ENCODE measurements around the gene SLC9A8.
A peak's percentile ranks its signal among the peaks of the same experiment; 100 is the strongest.

Gene SLC9A8

DNA sequence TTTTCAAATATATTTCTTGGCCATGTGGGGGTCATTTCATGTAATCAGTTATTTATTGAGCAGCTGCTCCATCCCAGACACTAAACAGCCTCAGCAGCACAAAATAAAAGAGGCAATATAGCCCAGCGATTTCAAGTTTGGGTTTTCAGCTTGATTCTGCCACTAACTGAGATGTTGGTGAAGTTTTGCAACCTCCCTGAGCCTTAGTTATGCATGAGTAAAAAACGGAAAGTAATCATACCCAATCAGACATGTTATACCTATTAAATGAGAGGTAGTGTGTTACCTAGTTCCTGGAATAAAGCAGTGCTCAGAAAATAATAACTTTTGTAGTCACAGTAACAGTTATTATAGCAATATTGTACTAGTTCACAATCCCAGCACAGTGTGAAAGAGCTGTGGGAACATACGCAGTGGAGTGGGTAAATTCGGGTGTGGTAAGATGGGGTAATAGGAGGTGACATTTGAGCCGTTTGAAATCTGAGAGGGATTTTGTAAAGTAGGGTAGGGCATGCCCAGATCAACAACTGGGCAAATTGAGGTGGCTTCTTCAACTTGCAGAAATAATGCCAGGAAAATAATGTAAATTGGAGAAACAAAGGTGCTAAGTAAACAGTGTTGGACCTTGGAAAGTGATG lies 1.5 kb downstream of the SLC9A8 start:
- DNase-seq: no peak

DNA sequence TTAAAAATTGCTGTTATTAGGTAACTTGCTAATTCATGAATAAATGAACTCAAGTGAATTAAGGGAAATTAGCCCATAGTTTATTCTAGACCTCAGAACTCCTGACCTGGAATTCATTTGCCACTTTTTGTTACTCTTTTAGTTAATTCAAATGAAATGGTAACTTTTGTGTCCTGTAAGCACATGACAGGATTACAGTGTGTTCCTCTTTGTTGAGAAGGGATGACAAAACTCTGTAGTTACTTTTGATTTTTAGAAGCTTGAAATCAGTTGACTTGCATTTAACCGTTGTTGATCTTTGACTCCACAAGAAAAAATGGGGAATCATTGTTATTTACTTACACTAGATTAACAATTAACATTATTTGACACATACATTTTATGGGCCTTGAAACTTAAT lies 6.2 kb downstream of the SLC9A8 start:
- DNase-seq: no peak

- DNase-seq: no peak
Observed at GRCh38 chr20:49819702-49820101, 7.1 kb downstream of the SLC9A8 start.

DNA sequence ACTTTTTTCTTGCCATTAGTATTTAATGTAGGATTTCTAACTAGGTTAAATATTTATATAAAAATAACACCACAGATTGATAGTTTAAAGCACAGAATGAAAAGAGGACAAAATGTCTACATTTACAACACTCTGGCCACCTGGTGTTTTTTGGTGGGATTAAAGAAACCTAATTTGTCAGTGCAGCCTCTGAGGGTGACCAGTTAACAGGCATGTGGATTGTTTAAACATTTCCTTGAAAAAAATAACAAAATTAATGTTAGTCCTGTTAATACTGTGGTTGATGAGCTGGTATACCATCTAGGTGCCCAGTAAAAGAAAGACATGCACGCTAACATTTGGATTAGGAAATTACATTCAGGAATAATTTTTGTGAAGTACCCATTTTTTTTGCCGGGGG lies 8.8 kb downstream of the SLC9A8 start:
- DNase-seq: no peak

DNA sequence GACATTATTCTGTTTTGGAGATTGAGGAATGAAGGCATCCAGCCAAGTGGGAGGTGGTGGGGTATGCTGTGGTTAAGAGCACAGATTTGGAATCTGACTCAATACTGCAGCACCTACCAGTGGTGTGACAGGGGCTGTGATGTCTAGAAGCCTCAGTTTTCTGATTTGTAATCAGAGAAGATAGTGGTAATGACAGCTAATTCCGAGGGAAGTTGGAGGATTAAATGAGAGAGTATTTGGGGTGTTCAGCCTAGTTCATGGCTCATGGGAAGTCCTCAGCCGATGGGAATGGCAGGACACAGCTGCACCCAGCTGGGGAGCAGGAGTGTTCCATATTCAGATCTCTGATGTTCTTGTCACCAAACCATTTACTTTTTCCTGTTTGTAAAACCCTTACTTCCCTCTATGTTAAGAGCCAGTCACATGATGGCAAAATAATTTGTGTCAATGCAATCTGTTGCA lies 9.3 kb downstream of the SLC9A8 start:
- no peak for DNase-seq

GRCh38 chr20:49823152-49823847 lies 10.7 kb downstream of the SLC9A8 start:
- no peak for DNase-seq

GRCh38 chr20:49824206-49824605 lies 11.6 kb downstream of the SLC9A8 start:
- no peak for DNase-seq

DNA sequence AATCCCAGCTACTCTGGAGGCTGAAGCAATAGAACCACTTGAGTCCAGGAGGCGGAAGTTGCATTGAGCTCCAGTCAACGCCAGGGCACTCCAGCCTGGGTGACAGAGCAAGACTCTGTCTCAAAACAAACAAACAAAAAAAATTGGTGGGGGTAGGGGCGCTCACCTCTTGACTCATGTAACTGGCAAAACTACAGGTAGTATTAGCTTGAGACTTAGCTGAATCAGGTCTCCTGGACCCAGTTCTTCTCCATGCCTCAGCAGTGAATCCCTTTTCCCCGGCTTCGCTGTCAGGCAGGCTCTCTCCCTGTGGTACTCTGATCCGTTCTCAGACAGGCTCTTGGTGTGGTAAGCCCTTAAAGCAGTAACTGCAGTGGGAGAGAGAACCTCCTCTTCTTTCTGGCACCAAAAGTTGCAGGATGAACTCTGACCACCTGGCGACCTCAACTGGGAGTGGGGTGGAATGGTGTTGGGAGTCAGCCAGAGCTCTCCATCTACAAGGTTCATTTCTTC lies 12.9 kb downstream of the SLC9A8 start:
- no peak for DNase-seq

DNA sequence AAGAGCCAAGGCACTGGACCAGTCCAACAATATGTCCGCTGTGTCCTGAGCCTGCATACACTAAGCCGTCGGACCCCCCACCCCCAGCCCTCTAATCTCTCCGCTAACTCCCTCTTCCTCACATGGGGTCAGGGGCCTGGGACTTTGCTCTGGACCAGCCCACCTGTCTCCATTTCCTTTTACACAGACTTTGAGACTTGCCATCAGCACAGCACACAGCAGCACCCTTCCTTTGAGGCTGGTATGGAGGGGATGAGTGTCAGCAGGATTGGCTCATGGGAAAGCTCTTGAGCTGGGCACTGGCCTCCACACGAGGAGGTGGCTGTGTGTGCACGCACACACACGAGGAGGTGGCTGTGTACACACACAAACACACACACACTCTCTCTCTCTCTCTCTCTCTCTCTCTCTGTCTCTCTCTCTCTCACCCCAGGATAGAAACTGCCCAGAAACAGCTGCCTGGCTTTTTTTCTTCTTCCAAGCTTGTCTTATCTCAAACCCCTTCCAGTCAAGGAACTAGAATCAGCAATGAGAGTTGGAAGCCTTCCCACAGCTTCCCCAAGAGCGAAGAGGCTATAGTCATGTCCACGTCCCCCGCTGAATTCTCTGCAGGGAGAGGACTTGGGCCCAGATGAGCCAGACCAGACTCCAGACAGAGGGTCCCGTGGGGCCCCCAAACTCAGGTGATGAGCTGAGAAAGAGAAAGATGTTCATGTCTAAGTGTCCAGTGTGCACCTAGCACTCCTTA lies 18.6 kb downstream of the SLC9A8 start:
- DNase-seq: no peak

DNA sequence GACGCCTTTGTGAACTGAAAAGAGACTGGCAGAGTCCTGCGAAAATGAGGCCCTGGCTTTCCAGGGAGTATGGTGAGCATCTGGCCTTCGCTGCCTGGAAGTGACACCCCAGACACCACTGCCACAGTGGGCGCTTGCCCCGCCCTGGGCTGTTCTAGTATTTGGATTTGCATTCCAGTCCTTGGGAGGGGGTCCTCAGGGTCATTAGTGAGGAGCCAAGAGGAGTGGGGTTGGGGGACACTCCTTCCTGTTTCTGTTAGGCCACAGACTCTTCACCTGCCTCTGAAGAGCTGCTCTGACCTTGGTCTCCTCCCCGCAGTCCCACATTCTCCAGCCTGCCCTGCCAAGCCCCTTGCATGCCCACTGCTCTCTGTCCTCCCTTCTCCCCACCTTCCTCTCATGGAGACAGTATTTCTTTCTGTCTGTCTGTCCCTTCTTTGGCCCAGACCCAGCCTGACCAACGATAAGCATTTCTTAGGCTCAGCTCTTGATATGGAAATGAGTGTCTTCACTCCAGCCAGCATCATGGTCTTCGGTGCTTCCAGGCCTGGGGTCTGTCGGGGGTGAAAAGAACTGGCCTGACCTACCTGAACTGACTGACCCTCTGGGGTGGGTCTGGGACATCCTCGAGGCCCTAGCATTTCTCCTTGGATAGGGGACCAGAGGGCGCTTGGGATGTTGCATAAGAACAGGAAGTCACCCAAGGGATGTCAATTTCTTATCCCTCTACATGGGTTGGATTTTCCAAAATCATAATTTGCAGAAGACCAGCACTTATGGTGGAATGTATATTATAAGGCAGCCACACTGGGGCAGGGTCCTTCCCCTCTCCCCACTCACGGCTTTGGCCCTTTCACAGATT lies 19.4 kb downstream of the SLC9A8 start:
- DNase-seq: no peak

- DNase-seq: no peak
Observed at GRCh38 chr20:49832632-49833327, 20.2 kb downstream of the SLC9A8 start.

DNA sequence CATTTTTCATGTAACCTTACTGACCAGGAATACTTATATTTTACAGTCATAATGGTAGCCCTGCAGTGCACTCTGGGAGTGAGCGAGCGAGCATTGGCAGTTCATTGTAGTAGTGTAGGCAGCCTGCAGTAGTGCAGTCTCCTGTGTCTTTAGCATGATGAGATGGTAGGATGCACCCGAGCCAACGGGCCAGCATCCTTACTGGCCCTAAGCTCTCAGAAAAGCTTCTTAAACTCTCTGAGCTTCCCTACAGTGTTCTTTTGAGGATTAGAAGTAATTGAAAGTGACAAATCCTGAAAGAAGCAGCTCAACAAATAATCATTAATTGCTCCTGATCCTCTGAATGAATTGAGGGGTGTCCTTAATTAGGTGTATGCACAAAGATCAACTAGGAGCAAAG lies 20.9 kb downstream of the SLC9A8 start:
- DNase-seq: no peak

DNA sequence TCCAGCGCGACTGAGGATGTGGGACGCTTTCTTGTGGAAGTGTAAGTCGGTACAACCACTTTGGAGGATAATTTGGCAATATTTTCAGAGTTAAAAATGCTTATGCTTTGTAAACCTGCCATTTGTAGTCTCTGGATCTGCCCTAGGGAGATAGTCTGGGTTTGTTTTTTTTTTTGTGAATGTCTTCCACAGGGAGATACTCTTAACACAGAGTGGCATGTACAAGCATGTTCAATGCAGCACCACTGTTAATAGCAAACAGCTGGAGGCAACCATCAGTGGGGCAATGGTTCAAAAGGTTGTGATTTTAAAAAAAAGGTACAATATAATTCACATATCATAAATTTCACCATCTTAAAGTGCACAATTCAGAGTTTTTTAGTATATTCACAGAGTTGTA lies 22.4 kb downstream of the SLC9A8 start:
- no peak for DNase-seq

- no peak for DNase-seq
Observed at GRCh38 chr20:49838546-49838945, 25.9 kb downstream of the SLC9A8 start.

GRCh38 chr20:49843139-49843538 lies 30.5 kb downstream of the SLC9A8 start:
- DNase-seq: no peak

DNA sequence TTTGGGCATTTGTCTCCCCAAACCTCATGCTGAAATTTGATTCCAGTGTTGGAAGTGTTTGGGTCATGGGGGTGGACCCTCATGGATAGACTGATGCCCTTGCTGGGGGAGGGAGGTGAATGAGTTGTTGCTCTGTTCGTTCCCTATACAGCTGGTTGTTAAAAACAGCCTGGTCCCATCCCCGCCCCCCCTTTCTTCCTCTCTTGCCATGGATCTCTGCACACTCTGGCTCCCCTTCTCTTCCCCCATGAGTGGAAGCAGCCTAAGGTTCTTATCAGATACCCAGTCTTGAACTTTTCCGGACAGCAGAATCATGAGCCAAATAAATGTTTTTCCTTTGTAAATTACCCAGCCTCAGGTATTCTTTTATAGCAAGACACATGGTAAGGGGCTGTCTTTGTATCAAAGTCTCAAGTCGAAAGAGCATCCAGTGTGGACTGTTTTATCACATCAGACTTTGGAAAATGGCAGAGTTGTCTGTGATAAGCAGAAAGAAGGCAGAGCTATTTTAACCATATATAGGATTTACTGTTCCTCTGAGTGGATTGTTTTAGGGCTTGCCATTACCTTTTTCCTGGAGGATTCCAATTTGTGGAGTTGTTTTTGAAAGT lies 31.2 kb downstream of the SLC9A8 start:
- no peak for DNase-seq

DNA sequence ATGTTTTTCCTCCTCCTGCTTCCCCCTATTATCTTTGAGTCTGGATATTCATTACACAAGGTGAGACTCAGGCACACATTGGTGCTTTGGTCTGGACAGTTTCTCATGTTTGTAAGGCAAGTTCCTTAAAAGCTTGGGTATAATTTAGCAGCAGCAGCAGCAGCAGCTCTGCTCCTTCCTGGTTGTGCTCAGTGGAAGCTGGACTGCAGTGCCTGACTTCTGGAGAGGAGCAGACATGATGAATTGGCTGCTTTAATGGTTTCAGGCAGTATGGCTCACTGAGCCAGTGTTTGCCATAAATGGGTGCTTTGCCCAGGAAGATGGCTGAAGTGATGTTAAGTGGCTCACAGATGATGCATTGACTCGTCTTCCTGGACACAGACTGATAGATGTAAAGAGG lies 32.4 kb downstream of the SLC9A8 start:
- DNase-seq: no peak

GRCh38 chr20:49846206-49846807 lies 33.7 kb downstream of the SLC9A8 start:
- peak in 2 of 14 donors; percentile 10 to 18 for DNase-seq

DNA sequence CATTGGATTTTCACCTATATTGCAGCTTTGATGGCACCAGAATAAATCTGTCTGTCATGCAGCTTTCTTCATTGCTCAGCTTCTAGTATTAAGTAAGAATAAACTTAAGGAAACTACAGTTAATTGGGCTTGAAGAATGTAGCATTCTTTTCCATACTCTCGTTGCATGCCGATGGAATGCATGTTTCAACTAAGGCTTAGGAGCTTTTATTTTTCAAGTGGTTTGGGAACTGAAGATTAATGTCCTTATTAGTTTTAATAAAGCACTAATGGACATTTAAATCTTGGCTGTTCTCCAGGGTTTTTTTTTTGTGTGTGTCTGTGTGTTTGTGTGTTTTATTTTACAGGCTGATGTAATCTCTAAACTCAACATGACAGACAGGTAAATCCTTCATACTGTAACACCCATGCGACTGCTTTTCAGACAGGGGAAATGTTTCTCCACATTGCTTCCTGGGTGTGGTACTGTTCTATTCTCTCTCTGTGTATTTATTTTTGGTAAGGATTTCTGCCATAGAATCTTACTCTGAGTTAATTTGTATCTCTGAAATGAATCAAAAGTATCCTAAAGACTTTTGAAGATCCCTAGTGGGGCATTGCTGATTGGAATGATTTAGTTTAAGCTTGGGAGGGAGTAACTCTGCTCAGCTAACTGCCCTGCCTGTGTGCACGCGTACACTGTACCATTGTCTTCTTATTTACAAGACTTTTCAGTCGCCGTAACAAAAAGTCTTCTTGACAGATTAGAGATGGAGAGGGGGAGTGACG lies 38.0 kb downstream of the SLC9A8 start:
- no peak for DNase-seq

- DNase-seq: peak in 12 of 14 donors; percentile 12 to 78 (median 61)
Observed at GRCh38 chr20:49851231-49851705, 38.6 kb downstream of the SLC9A8 start.

Measured in C1 segment of cervical spinal cord (tissue), 14 donors.